Left forelimb (tissue), 1 donor: Measurements from ENCODE around the gene SCIMP.
"Not testable (repeated sequence)": the region's sequence is repeated elsewhere in the genome, so short reads cannot be mapped to it uniquely, and the experiment has no call there.

Experiments
- DNase-seq: peaks from one replicate; pipeline ENCODE4 v3.0.0-alpha.2; 2018; ENCODE audit warnings: low spot score

Gene SCIMP

DNA sequence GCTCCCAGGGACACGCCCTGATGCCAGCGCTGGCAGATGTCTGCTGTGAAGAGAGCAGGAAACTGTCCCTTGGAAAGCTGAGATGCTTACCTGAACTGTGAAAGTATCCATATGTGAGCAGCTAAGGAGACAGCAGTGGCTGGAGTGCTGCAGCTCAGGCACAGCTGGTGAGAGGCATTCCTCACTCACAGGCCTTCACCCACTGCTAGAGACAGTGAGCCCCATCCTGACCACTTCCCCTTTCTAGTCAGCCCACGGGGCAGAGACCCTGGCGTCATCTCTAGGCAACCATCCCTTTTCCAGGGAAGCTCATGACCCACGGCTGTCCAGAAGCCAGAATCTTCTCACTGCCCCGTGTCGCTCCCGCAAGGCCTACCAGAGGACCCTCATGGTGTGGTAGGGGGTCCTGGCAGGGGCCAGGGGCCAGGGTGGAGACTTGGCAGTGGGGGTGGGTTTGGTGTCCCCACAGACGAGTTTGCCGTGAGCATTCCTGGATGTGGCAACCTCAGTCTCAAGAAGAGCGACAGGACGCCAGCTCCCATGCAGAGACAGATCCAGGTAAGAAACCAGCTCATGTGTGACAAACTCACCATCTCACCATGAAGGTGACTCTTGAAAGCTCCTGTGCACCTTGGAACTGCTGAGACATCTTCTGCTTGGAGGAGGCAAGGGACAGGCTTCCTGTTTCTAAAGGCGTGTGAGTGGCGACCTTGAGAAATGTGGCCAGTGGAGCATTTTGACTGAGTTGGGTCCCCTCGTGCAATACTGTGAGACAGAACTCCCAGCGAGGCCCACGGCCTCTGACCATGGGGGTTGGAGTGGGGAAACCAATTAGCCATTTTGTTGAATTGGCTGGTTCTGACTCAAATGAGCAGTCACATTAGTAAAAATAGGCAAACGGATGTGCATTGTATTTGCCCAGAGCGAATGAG lies at the start of gene SCIMP:
TSS of gene SCIMP (minus strand) at position 216 of the 932 bp plus-strand sequence. CDS start at position 111, 105 bp downstream.
- no peak for DNase-seq

GRCh38 chr17:5283571-5284315 lies 49.1 kb upstream of the SCIMP start:
- DNase-seq, result no peak

DNA sequence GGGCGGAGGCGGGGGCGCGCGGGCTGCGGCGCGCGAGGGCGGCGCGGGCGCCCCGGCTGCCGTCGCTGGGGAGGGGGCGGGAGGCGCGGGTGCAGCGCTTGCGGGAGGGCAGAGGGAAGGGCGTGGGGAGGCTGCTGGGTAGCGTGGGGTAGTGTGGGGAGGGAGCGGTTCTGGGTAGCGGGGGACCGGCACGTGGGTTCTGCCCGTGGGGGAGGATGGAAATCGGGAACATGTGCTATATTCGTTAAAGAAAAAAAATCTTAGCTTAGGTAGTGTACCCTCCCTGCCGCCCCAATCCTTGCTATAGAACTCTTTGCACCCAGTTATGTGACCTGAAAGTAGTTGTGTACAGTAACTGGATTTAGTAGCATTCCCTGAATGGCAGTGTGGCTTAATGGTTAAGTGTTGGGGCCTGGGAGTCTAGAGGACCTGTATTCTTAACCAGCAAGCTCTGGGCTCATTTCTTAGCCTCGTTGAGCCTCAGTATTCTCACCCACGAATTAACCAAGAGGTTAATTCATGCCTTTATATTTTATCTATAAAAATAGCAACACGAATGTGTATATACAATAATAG lies 48.1 kb upstream of the SCIMP start:
- no peak for DNase-seq

GRCh38 chr17:5281814-5282641 lies 47.4 kb upstream of the SCIMP start, which contains the start of gene RABEP1:
RABEP1 (plus strand) TSS chr17:5282284; CDS start chr17:5282487, 203 bp downstream.
- DNase-seq, result peak; percentile 92

GRCh38 chr17:5272322-5272721 lies 37.7 kb upstream of the SCIMP start:
- DNase-seq, result no peak

DNA sequence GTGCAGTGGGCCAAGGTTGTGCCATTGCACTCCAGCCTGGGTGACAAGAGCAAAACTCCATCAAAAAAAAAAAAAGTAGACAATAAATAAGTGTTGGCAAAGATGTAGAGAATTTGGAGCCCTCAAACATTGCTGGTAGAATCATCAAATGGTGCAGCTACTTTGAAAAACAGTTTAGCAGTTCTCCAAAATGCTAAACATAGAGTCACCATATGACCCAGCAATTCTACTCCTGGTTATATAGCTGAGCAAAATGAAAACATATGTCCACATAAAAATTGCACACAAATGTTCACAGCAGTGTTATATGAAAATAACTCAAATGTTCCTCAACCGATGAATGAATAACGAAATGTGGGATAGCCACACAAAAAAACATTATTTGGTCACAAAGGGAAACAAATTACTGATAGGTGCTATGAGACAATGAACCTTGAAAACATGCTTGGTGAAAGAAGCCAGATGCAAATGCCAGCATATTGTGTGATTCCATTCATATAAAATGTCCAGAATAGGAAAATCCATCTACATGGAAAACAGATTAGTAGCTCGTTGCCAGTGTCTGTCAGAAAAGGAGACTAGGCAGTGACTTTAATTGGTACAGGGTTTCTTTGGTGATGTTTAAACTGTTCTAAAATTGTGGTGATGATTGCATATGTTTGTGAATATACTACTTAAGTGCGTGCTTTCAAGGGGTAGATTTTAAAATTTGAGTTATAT lies 34.7 kb upstream of the SCIMP start:
- no peak for DNase-seq

- no peak for DNase-seq
Observed at GRCh38 chr17:5264893-5265292, 30.2 kb upstream of the SCIMP start.

DNA sequence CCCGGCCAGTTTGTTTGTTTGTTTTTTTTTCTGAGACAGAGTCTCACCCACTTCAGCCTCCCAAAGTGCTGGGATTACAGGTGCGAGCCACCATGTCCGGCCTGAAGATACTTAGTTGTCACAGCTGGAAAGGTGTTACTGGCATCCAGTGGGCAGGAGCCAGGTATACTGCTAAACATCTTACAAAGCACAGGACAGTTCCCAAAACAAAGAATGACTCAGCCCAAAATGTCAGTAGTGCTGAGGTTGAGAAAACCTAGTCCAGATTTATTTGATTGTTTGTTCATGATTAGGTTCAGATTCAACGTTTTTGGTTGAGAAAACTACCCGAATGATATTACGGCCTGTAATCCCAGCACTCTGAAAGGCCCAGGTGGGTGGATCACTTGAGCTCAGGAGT lies 28.8 kb upstream of the SCIMP start:
- no peak for DNase-seq

DNA sequence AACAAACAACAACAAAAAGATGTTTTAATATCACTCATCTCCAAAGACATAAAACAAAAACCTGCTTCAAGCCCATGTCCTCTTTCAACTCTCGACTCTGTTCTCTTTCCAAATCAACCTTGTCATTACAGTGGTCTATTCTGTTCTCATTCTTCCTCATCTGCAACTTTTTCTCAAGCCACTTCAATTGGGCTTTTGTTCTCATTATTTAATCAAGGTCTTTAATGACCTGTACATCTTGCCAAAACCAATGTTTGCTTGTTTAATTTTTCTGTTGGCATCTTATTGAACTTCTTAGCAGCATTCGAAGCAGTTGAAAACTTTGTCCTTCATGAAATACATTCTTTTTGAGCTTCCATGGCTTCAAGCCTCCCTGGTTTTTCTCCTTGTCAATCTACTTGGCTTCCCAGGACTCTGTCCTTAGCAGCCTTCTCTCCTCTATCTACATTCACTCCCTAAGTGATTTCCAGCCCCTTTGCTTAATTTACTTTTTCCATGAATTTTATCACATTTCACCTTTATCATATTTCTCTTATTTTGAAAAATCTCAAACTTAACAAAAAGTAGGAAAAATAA lies 27.8 kb upstream of the SCIMP start:
- DNase-seq, result no peak

DNA sequence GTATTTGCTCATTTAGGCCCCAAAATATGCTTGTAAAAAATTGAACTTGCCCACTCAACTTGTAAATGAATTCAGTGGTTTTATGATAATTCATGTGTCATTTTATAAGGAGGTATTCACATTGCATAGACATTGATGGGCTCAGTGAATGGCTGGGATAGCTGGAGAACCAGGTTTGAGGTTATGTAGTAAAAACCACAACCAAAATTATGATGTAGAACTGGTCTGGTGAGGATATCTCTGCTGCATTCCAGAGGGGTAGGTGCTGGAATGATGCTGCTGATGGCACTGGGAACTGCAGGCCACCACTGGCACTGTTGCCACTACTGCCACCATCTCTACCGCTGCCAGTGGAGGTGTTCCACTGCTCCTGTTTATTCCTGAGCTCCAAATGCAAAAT lies 25.9 kb upstream of the SCIMP start:
- no peak for DNase-seq

DNA sequence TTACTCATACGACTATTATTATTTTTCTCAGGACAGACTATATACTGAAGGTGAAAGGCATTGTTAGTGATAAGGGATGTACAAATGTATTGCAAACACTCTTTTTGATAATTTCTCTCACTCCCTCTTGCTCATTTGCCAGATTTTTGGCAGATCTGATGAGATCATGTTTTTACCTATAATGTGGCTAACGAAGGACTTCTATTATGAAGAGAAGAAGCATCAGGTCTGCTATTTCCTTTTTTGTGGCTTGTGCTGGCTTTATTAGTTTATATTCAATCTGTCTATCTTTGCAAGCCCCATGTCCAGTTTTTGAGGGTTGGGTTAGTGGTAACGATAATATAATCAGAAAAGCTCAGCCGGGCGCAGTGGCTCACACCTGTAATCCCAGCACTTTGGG lies 22.5 kb upstream of the SCIMP start:
- DNase-seq, result no peak

GRCh38 chr17:5254903-5255521 lies 20.4 kb upstream of the SCIMP start:
- DNase-seq, result no peak

GRCh38 chr17:5254414-5254813 lies 19.8 kb upstream of the SCIMP start:
- no peak for DNase-seq

- DNase-seq, result no peak
Observed at GRCh38 chr17:5249615-5250014, 15.0 kb upstream of the SCIMP start.

DNA sequence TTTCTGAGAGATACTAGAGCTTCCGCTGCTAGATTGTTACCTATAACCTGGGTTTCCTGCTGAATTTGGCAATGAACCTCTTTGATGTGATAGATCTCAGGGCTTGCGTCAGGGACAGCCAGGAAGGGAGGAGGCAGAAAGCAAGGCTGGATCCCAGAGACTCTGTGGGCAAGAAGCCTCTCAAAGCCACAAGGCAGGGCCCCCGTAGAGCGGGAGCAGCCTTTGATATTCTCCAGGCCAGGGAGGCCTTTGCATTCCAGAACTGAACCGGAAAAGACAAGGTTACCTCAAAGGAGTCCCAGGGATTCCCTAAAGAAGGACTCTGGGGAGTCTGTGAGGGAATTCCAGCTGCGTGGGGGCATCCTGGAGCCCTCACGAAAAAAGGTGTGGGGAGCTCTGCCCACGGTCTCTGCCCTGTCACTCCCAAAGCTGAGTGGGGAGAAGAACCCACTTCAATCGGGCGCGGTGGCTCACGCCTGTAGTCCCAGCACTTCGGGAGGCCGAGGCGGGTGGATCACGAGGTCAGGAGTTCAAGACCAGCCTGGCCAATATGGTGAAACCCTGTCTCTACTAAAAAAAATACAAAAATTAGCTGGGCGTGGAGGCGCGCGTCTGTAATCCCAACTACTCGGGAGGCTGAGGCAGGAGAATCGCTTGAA lies 14.3 kb upstream of the SCIMP start:
- no peak for DNase-seq

DNA sequence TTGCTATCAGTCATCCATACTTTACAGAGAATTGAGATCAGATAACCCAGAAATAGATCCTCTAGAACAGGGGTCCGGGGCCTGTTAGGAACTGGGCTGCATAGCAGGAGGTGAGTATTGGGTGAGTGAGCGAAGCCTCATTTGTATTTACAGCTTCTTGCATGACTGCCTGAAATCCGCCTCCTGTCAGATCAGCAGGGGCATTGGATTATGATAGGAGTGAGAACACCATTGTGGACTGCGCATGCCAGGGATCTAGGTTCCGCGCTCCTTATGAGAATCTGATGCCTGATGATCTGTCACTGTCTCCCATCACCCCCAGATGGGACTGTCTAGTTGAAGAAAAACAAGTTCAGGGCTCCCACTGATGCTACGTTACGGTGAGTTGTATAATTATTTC lies 13.0 kb upstream of the SCIMP start:
- no peak for DNase-seq

GRCh38 chr17:5241861-5242671 lies 7.4 kb upstream of the SCIMP start:
- no peak for DNase-seq

- not testable (repeated sequence) for DNase-seq
Observed at GRCh38 chr17:5239769-5240168, 5.1 kb upstream of the SCIMP start.

GRCh38 chr17:5238333-5238732 lies 3.7 kb upstream of the SCIMP start:
- no peak for DNase-seq
